HPDE6-E6E7 (cell line): ENCODE data around the gene OR1I1.
"Not testable (repeated sequence)": the region's sequence is repeated elsewhere in the genome, so short reads cannot be mapped to it uniquely, and the experiment has no call there.

Source experiments
- DNase-seq: peaks from one replicate; pipeline ENCODE4 v3.0.0; 2011; ENCODE audit warnings: missing footprints; ENCODE audit errors: extremely low spot score

Gene OR1I1

DNA sequence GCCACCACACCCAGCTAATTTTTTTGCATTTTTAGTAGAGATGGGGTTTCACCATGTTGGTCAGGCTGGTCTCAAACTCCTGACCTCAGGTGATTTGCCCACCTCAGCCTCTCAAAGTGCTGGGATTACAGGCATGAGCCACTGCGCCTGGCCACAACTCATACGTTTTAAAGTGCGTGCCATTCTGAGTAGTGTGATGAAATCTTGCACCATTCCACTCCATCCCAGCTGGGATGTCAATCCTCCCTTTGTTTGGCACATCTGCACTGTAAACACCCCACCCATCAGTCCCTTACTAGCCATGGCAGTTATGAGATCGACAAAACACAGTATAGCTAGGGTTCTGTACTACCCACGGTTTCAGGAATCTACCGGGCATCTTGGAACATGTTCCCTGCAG is 16.0 kb downstream of the OR1I1 start:
- DNase-seq = not testable (repeated sequence)

DNA sequence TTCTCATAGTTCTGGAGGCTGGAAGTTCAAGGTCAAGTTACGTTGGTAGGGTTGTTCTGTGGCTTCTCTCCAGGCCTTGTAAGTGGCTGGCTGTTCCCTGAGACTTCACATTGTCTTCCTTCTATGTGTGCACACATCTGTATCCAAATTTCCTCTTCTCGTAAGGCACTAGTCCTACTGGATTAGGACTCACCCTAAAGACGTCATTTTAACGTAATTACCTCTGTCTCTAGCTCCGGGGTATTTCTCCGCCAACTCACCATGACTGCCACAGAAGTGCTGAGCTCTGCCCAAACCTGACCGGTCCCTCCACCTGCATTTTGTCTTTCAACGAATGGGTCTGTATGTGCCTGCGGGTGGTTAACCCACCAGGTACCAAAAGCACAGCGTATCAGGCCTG is 16.4 kb downstream of the OR1I1 start:
- no peak for DNase-seq

DNA sequence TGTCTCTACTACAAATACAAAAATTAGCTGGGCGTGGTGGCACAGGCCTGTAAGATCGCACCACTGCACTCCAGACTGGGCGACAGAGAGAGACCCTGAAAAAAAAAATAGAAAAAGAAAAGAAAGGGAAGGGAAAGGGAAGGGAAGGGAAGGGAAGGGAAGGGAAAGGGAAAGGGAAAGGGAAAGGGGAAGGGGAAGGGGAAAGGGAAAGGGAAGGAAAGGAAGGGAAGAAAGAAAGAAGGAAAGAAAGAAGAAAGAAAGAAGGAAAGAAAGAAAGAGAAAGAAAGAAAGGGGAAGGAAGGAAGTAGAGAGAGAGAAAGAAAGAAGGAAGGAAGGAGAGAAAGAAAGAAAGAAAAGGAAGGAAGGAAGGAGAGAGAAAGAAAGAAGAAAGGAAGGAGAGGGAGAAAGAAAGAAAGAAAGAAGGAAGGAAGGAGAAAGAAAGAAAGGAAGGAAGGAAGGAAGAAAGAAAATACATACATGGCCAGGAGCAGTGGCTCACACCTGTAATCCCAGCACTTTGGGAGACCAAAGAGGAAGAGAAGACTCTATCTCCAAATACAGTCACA is 17.1 kb downstream of the OR1I1 start:
- DNase-seq = no peak

DNA sequence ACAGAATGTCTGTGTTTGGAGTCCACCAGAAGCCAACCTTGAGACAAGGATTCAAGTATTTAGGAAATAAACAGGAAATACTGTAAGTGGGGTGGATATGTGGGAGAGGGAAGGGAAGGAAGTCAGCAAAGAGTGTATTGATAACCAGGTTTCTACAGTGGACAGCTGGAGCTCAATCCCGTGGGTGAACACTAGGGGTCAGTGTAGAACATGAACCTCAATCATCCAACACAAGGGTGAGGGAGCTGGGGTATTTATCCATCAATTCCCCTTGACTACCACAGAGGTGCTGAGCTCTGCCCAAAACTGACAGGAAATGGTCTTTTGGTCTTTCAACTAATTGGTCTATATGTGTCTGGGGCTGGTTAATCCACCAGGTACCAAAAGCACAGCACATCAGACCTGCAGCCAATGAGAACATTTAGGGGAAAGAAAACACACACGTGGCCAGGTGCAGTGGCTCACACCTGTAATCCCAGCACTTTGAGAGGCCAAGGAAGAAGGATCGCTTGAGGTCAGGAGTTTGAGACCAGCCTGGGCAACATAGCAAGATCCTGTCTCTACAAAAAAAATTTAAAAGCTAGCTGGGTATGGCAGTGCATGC is 19.6 kb downstream of the OR1I1 start:
- DNase-seq = no peak

GRCh38 chr19:15104003-15104402 is 22.0 kb downstream of the OR1I1 start:
- DNase-seq = no peak

DNA sequence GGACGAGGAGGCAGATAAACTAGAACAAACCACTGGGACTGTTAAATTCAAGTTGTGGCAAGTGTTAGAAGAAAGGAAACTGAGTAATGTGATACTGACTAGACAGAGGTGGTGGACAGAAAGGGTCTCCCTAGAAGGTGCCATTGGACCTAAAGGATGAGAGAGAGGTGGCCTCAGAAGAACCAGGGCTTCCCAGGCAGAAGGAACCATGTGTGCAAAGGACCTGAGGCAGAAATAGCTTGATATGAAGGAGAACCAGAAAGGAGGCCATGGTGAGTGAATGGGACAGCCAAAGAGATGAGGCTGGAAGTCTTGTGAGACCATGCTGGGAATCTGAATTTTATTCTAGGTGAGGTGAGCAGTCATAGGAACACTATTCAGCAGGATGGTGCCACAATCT is 22.4 kb downstream of the OR1I1 start:
- no peak for DNase-seq

DNA sequence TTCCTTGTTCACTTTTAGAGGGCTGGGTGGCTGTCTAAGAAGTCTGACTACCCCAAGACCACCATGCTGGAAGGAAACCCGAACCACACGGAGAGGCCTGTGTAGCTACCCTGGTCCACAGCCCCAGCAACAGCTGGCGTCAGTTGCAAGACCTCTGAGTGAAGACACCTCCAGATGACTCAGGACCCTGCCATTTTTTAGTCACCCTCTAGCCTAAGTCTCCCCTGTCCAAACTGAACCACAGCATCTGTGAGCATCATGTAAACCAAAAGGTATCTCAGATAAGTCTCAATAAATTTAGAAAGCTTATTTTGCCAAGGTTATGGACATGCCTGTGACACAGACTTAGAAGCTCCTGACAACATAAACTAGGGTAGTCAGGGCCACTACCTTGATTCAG is 23.0 kb downstream of the OR1I1 start:
- no peak for DNase-seq

DNA sequence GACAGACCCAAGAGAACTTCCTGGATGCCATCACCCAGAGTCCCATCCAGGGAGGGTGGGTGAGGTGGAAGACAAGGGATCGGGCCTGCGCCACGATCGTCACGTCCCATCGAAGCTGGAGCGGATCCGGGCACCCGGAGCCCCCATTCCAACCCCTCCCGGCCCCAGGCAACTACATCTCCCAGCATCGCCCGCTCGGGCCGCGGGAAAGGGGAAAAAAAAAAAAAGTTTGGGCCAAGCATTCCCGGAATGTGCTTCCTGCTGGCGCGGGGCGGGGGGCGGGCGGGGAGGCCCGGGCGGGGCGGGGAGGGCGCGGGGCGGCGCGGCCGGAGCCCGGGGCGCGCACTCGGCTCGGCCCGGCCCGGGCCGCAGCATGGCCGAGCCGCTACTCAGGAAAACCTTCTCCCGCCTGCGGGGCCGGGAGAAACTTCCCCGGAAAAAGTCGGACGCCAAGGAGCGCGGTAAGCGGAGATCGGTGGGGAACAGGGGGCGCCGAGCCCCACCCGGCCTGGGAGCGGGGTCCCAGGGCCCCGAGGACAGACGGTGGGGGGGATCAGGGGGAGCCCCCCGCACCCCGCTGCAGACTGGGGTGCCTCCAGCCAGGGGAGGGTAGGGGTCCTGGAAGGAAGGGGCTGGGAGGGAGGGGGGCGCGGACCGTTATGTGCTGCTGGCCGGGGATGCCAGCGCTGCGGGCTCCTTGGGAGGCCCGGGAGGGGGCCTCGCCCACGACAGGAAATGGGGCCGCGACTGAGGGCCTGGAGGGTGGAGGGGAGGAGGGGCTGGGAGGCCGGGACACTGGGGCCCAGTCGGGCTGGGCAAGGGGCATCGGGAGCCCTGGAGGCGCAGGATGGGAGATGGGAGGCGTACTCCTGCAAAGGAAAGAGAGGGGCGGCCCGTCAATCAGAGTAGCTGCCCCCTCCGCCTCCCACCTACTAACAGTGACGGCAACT is 25.3 kb downstream of the OR1I1 start, which contains the start of gene SYDE1:
SYDE1 (plus strand) TSS at position 341 of the 950 bp plus-strand sequence; CDS start at position 374, 33 bp downstream.
- DNase-seq = no peak

GRCh38 chr19:15108145-15108844 is 26.3 kb downstream of the OR1I1 start:
- DNase-seq = no peak

DNA sequence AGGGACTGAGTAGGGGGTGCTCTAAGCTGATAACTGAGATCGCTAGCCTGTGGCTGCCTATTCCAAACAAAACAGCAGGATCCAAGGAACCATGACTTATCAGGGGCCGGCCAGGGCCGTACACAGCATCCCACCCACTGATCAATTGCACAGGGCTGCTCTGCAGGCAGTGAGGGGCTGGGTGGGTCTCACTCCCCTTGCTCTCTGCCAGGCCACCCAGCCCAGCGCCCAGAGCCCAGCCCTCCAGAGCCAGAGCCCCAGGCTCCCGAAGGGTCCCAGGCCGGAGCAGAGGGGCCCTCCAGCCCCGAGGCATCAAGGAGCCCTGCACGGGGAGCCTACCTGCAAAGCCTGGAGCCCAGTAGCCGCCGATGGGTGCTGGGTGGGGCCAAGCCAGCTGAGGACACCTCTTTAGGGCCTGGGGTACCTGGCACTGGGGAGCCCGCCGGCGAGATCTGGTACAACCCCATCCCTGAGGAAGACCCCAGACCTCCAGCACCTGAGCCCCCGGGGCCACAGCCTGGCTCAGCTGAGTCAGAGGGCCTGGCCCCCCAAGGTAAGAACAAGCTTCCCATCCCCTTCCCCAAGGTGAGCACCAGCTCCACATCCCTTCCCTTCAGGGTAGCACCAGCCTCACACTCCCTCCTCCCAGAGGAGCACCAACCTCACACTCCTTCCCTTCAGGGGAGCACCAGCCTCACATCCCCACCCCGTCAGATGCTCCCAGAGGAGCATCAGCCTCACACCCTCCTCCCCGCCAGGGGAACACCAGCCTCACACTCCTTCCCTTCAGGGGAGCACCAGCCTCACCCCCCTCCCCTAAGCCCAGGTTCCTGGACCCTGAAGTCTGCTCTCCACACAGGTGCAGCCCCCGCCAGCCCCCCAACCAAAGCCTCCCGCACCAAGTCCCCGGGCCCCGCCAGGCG is 27.1 kb downstream of the OR1I1 start:
- DNase-seq = no peak

DNA sequence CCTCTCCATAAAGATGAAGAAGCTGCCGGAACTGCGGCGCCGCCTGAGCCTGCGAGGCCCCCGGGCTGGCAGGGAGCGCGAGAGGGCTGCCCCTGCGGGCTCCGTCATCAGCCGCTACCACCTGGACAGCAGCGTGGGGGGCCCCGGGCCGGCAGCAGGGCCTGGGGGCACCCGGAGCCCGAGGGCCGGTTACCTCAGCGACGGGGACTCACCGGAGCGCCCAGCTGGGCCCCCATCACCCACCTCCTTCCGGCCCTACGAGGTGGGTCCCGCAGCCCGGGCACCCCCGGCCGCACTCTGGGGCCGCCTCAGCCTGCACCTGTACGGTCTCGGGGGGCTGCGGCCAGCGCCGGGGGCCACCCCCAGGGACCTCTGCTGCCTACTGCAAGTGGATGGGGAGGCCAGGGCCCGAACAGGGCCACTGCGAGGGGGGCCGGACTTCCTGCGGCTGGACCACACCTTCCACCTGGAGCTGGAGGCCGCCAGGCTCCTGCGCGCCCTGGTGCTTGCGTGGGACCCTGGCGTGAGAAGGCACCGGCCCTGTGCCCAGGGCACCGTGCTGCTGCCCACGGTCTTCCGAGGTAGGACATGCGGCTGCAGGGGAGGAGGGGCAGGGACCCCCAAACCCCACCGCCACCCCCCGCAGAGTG is 27.9 kb downstream of the OR1I1 start:
- no peak for DNase-seq

- no peak for DNase-seq
Observed at GRCh38 chr19:15110418-15110815, 28.4 kb downstream of the OR1I1 start.

DNA sequence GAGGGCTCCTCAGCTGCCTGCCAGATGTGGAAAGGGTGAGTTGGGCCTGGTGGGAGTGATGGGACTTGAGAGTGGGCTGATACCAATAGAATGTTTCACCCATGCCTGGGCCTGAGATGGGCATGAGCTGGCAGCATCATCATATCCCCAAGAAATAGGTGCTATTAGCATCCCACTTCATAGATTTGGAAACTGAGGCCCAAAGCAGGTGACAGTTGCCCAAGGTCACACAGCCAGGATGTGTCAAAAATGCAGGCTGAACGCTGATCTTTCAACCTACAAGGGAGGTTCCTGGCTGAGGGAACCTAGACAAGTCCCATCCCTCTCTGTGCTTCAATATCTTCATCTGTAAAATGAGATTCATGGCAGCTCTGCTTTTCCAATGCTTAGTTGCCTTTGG is 29.7 kb downstream of the OR1I1 start:
- DNase-seq = no peak

DNA sequence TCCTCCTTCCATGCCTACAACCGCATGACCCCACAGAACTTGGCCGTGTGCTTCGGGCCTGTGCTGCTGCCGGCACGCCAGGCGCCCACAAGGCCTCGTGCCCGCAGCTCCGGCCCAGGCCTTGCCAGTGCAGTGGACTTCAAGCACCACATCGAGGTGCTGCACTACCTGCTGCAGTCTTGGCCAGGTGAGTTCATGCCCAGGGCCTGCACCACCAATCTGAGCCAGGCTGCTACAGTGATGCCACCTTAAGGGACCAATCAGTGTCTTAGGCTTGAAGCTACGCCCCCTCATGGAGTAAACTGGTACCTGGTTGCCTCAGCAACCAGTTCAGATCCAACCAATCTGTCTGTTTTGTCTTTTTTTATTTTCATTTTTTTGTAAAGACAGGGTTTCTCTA is 30.4 kb downstream of the OR1I1 start:
- no peak for DNase-seq

DNA sequence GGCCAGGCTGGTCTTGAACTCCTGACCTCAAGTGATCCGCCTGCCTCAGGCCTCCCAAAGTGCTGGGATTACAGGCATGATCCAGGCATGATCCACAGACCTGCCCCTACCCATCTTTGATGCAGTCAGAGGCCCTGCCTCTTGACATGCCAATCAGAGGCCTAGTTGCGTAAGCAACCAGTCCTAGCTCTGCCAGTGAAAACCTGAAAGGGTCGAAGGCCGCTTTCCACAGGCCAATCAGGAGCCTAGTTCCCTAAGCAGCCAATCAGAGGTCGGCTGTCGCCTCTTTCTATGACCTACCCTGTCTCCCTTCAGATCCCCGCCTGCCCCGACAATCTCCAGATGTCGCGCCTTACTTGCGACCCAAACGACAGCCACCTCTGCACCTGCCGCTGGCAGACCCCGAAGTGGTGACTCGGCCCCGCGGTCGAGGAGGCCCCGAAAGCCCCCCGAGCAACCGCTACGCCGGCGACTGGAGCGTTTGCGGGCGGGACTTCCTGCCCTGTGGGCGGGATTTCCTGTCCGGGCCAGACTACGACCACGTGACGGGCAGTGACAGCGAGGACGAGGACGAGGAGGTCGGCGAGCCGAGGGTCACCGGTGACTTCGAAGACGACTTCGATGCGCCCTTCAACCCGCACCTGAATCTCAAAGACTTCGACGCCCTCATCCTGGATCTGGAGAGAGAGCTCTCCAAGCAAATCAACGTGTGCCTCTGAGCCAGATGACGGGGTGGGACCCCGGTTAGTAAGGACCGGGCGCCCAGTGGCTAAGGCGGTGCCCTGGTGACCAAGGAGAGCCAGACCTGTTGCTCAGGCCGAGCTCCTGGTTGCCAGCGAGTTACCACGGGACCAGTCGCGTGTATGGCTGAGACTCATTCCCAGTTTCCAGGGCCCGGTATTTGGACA is 31.5 kb downstream of the OR1I1 start:
- no peak for DNase-seq

GRCh38 chr19:15114153-15114540 is 32.1 kb downstream of the OR1I1 start:
- DNase-seq = no peak

DNA sequence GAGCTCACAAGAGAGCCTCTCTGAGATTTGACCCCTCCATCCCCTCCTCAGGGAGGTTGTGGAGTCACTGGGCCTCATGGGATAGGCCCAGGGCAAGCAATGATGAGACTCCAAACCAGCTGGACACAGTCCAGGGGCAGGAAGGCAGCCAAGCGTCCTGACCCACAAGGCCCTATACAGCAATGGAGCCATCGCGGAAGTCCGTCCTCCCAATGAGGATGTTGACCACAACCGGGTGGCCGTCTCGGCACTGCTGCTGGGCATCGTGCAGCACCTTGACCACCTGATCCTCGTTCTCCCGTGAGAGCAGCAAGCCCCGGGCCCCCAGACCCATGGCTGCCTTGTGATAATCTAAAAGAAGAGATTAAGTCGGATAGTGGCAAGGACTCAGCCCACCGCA is 33.1 kb downstream of the OR1I1 start:
- no peak for DNase-seq

DNA sequence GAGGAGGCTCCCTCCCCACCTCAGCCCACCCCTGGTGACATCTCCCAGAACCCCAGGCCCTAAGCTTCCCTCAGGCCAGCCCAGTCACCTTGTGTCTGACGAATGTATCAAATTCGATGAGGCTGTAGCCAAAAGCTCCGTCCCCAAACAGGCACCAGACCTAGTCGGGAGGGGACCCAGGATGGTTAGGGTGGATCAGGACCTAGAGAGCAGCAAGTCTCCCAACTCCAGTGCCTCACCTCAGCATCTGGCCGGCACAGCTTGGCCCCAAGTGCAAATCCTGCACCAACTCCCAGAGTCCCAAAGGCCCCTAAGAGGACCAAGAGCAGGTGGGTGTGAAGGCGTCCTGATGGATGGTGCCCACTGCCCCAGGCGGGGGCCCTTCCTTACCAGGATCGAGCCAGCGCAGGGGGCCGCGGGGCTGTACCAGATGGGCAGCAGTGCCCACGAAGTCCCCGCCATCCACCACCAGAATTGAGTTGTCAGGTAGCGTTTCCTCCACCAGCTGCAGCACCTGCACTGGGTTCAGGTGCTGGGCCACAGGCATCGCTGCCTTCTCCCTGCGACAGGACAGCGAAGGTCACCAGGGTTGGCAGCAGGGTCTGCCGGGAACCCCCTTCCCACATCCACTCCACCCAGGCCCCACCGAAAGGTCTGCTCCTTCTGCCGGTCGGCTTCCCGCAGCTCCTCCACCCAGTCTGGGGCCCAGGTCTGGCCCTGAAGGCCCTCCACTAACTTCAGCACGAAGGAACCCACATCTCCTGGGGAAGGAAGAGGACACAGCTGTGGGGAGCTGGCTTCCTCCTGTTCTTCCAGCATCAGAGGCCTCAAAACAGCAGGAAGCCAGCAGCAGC is 34.0 kb downstream of the OR1I1 start:
- DNase-seq = no peak

GRCh38 chr19:15116856-15117255 is 34.8 kb downstream of the OR1I1 start:
- DNase-seq = no peak
